Measurements from ENCODE around the gene INSR.
A peak's percentile ranks its signal among the peaks of the same experiment; 100 is the strongest.

Gene INSR

GRCh38 chr19:7294558-7295212 lies 471 bp upstream of the INSR start:
- peak; percentile 18 for DNase-seq

GRCh38 chr19:7292950-7293761 lies 1.1 kb downstream of the INSR start:
- DNase-seq = peak; percentile 1

GRCh38 chr19:7292352-7292949 lies 1.8 kb downstream of the INSR start:
- DNase-seq = no peak

DNA sequence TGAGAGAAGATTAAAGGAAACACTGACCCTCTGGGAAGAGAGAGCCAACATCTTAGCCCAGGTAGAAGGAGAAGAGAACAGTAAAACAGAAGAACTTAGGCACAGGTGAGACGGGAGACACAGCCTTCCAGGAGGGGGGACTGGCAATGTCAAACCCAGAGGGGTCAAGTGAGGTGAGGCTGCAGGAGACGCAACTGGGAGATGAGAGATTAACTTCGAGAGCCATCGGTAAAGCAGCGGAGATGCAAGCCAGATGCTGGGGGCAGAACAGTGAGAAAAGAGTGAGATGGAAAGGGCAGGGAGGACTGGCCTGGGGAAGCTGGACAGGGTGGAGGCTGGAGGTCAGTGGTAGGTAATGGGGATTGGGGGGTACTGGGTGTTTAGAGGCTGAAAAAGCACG lies 5.2 kb downstream of the INSR start:
- no peak for DNase-seq

DNA sequence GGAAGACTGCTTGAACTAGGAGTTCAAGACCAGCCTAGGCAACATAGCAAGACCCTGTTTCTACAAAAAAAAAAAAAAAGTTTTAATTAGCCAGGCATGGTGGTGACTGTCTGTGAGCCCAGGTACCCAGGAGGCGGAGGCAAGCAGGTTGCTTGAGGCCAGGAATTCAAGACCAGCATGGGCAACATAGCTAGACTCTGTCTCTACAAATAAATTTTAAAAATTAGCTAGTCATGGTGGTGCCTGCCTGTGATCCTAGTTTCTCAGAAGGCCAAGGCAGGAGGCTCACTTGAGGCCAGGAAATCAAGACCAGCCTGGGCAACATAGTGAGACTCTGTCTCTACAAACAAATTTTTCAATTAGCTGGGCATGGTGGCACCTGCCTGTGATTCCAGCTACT lies 6.1 kb downstream of the INSR start:
- DNase-seq = no peak

DNA sequence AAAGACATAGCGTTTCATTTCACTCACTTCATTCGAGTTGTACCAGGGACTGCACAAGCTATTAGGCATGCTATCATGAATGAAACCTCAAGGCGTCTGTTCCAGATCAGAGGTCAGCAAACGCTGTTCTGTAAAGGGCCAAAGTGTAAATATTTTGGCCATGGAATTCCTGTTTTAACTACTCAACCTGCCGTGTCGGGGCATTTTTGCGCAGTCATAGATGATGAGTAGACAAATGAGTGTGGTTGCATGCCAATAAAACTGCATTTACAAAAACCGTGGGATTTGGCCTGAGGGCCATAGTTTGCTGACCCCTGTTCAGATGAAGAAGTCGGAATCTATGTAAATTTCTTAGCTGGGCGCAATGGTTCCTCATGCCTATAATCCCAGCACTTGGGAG lies 6.5 kb downstream of the INSR start:
- no peak for DNase-seq

GRCh38 chr19:7280940-7281666 lies 13.1 kb downstream of the INSR start:
- DNase-seq = no peak

- no peak for DNase-seq
These were observed 21.2 kb downstream of the INSR start for GRCh38 chr19:7272856-7273578.

- no peak for DNase-seq
These were observed 25.5 kb downstream of the INSR start for GRCh38 chr19:7268705-7269098.

- DNase-seq = no peak
These were observed 26.2 kb downstream of the INSR start for GRCh38 chr19:7267792-7268704.

DNA sequence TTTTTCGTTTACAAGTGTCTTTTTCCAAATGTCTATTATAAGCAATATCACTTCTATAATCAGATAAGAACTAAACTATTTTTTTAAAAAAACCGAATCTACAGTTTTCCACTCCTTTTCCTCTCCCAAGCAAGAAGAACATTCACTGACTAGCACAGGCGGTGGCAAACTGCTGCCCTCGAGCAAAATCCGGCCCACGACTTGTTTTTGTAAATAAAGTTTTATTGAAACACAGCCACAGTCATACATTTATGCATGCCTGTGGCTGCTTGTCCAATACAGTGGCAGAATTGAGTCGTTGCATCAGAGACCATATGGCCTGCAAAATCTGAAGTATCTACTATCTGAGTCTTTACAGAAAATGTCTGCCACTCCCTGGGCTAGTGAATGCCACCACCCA lies 27.4 kb downstream of the INSR start:
- no peak for DNase-seq

DNA sequence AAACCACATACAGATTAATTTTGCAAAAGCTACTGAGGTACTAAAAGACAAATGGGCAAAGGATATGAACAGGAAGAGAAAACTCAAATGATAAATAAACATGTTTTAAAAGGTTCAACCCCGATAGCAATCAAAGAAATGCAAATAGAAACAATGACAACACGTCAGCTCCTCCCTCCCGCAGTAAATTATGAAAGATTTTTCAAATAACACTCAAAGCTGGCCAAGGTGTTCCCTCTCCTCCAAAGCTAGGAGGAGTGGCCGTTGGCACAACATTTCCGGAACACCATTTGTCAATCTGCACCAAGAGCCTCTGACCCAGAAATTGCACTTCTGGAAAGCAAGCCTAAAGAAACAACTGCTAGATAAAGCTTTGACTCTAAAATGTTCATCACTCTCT lies 28.3 kb downstream of the INSR start:
- no peak for DNase-seq

DNA sequence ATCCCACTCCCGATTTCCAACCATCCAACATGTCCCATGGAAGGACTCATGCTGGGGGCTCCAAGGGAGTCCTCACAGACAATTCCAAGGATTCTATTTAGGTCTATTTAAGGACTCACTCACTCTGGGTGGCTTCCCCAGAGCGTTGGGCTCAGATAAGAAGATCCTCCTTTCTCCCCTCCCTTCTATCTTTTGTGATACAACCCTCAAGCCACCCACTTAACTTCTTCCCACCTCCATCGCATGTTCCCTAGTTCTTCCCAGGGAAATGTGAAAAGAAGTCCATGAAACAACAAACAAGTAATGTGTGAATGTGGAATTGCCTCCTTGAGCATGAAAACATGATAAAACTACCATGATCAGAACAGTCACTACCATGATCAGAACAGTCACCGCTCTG lies 29.4 kb downstream of the INSR start:
- DNase-seq = no peak

DNA sequence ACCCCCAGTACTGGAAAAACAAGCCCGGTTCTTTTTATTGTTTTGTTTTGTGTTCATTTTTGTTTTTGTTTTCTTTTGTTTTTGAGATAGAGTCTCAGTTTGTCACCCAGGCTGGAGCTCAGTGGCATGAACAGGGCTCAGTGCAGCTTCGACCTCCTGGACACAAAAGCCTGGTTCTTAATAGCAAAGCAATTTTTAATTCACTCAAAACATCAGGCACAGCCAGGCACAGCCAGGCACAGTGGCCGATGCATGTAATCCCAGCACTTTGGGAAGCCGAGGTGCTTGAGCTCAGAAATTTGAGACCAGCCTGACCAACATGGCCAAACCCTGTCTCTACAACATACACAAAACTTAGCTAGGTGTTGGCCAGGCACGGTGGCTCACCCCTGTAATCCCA lies 30.7 kb downstream of the INSR start:
- no peak for DNase-seq

GRCh38 chr19:7263066-7263465 lies 31.1 kb downstream of the INSR start:
- no peak for DNase-seq

GRCh38 chr19:7262470-7262869 lies 31.7 kb downstream of the INSR start:
- no peak for DNase-seq

GRCh38 chr19:7260161-7260560 lies 34.1 kb downstream of the INSR start:
- DNase-seq = no peak

- no peak for DNase-seq
These were observed 35.3 kb downstream of the INSR start for GRCh38 chr19:7258840-7259395.

- DNase-seq = no peak
These were observed 36.0 kb downstream of the INSR start for GRCh38 chr19:7258041-7258839.
